HG03097 (cell line): ENCODE results near the gene TTLL9.

Source experiments
- ATAC-seq: cut with Tn5 transposase; IDR thresholded peaks from one replicate; pipeline ENCODE4 v1.9.1; 2021; ENCODE audit not compliant: unreplicated experiment, low FRiP score

TTLL9 gene

DNA sequence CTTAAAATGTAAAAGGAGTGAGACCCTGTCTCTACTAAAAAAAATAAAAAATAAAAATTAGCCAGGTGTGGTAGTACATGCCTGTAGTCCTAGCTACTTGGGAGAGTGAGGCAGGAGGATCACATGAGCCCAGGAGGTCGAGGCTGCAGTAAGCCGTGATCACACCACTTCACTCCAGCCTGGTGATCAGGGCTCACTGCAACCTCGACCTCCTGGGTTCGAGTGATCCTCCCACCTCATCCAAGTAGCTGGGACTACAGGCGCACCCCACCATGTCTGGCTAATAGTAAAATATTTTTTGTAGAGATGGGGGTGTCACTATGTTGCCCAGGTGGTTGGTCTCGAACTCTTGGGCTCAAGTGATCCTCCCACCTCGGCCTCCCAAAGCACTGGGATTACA, 17.0 kb upstream of the TTLL9 start:
- ATAC-seq: no peak

- ATAC-seq: no peak
Observed at GRCh38 chr20:31856516-31856915, 13.9 kb upstream of the TTLL9 start.

- no peak for ATAC-seq
Observed at GRCh38 chr20:31857861-31858759, 12.3 kb upstream of the TTLL9 start.

DNA sequence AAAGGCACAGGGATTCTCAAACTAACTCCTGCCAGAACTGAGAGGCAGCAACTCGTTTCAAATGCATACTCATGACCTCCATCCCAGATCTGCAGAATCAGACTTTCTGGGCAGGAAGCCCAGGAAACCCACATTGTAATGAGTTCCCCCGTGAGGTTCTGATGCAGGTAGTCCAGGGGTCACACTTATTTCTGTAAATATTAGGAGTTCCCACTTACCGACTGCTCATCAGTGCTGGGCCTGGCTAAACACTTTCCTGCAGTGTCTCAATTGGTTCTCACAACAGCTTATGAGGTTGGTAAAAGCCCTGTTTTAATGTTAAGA, 11.7 kb upstream of the TTLL9 start:
- no peak for ATAC-seq

DNA sequence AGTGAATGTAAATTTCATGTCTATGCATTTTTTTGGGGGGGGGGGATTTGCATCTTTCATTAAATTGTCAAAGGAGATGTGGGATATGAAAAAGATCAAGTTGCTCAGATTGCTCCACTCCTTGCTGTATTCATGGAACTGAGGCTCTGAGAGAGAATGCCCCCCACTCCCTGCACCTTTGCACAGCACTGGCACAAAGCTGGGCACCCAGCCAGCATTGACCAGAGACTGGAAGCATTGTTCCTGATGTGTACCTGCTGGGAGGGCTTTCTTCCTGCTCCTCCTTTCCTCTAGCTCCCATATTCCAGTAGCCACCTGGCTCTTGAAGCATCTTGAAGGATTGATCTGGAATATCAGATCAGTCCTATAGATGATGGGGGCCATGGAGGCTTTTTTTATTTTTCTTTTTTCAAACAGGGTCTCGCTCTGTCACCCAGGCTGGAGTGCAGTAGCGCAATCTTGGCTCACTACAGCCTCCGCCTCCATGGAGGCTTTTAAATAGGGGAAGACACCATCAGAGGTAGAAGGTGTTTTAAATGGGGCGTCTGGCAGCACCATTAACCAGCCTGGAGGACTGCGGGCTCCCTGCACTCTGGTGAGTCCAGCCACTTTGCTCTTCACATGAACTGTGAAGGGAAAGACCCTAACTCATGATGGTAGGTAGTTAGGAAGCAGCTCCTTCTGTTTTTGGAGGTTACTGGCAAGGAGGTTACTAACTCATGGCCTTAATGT, 11.0 kb upstream of the TTLL9 start:
- no peak for ATAC-seq

- no peak for ATAC-seq
Observed at GRCh38 chr20:31859998-31860380, 10.4 kb upstream of the TTLL9 start.

DNA sequence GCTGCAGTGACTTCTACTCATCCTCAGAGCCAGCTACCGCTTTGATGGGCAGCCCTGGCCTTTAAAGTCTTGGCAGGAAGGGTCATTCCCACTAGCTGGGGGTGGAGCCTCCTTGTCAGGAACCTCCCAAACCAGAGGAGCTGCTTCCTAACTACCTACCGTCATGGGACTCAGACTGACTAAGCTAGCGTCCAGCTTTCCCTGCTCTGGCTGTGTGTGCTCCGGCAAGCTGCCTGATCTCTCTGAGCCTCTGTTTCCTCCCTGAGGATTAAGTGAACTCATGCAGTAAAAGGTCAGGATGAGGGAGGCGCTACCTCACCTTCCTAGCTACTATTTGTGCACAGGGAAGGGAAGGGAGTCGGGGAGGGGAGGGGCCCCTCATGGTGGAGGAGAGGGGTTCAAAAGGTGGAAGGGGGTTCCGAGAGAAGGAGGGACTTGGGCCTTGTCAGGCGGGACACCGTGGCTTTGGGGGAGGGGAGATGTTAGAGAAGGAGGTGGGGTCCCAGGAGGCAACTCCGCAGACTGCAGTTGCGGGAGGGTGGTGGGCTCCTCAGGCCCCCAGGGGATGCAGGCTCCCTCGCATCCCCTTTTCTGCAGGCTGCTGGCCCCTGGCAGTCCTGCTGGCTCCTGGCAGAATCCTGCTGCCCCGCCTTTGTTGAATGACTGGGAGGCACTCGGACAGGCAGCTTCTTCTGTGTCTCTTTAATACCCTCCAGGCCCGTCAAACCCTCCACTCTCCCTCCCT, 9.9 kb upstream of the TTLL9 start:
- no peak for ATAC-seq

- ATAC-seq: no peak
Observed at GRCh38 chr20:31861135-31861384, 9.4 kb upstream of the TTLL9 start.

GRCh38 chr20:31861385-31862156, 8.9 kb upstream of the TTLL9 start:
- no peak for ATAC-seq

- no peak for ATAC-seq
Observed at GRCh38 chr20:31862157-31862470, 8.3 kb upstream of the TTLL9 start.

DNA sequence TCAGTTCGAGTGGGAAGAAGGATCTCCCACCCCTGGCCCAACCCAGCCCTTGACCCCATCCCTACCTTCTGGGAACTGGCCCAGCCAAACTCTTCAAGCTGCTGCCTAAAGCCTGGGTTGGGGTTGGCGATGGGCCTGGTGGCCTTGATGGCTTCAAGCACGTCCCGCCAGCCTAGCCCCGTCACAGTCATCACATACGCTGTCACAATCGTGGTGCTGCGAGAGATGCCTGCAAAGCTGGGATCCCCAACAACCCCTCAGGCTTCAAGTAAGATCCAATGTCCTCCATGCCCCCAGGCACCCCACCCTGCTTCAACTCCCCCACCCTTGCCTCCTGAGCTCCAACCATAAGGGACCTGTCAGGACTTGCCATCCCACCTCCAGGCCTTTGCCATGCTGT, 7.9 kb upstream of the TTLL9 start:
- no peak for ATAC-seq

DNA sequence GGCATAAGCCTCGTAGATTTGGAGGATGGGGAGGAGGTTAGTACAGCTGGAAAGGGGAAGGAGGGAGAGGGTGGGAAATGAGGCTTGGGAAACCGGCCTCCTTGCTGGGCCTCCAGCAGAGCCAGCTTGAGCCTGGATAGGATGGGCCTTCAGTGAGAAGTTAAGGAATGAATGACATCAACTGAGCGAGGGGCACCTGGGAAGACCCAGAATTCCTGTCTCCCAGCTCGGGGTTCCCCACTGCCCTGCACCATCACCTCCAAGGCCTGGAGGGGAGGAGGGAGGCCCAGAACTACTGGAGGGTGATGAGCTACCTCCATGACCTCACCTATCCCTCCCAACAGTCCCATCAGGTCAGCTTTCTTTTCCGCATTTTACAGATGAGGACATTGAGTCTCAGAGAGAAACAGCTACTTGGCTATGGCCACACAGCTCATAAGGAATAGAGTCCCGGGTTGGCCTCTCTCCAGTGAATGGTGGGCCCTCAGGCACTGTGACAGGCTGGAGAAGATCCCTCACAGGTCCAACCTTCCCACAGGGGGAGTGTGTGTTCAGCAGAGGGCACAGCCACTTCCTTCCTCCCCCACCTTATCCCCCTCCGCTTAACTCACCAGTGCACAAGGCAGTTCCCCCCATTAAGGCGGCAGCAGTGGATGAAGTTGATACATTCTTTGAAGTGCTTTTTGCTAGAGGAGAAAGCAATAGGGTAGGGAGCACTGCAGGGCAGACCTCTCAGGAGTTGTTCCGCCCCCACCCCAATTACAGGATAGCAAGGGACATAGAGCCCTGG, 6.9 kb upstream of the TTLL9 start:
- no peak for ATAC-seq

DNA sequence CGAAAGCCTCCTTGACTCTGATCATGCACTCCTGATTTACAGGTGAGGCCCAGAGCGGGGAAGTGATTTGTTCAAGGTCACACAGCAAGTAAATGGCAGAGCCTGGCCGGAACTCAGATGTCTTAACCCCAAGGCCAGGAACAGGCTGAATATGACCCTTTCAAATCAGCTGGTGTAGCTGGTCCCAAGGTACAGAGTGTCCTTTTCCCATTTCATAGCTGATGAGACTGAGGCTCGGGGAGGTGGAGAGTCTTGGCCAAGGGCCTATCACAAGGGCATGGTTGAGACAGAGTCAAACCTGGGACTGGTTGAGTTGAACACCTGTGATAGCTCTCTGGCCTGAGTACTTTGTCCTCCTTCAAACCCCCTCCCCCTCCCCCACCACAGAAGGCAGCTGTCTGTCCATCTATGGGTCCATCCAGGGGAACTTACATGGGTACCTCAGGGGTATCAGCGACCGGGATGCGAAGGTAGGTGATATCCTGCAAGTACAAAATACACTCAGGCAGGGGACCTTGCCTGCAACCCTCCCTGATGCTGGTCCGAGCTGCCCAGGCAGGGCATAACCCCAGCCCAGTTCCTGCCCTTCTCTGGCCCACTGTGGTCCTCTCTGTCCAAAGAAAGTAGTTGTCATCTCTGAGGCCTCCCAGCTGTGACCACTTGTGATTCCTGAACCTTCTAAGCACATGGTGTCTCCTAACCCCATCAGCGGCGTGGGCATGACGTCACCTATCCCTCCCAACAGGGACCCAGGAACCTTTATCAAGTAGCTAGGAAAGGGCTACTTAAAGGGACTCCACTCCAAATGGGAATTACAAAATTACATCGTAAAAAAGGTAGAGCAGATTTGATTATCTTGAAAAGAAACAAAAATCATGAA, 5.7 kb upstream of the TTLL9 start:
- no peak for ATAC-seq

DNA sequence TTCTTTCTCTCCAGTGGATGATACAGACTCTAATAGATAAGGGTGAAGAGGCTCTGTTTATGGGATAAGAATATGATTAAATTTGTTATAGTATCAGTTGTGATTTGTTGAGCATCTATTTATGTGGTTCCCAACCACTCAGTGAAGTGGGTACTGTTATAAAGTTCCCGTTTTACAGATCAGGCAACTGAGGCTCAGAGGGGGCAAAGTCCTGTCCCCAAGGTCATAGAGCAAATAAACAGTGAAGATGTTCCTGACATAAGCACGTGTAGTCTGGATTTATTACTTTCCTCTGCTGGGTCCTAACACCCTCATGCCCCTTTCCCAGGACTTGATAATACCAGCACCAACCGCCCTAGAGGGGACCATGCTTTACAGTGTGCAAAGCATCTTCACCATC, 4.2 kb upstream of the TTLL9 start:
- ATAC-seq: no peak

DNA sequence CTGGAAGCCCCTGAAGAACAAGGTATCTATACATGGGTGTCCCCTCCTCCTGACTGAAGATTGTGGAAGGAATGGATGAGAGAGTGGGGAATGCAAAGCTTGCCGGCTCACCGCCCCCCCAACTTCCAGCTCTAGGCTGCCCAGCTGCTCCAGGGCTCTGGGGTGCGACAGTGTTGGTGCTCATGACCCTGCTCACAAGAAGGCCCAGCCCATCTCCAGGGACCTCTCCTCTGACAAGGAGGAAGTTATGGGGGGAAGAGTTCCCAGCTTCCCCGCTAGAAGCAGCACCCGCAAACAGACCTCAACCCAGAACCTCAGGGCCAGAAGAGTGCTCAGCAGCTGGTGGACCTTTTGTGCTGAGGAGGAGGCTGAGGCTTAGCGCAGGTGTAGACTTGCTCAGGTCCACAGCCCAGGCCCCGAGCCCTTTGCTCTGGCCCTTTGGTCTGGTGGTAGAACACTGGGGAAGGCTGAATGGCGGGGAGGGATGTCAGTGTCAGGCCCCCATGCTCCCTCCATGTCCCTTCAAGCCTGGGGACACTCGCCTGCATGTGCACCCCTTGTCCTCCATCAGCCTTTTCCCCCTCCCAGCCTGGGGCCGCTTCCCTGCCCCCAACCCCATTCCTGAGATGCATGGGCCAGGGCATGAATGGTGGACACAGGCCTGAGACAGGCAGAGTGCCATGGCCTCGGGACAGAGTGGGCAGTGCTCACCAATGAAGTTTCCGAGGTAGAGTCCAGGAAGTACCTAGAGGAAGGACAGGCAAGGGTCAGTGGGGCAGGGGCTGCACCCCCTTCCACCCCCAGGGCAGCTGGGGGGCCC, 1.4 kb upstream of the TTLL9 start:
- ATAC-seq: no peak

- no peak for ATAC-seq
Observed at GRCh38 chr20:31869673-31869941, 827 bp upstream of the TTLL9 start.

GRCh38 chr20:31870726-31871617, 538 bp downstream of the TTLL9 start:
- ATAC-seq: no peak

GRCh38 chr20:31871618-31871954, 1.2 kb downstream of the TTLL9 start:
- no peak for ATAC-seq
